GM11168 (cell line): ENCODE measurements around the gene LDLRAD3.

Experiments
- in situ Hi-C: fragments of 300-500 bp; cut with MboI; formaldehyde crosslinking; loops from one replicate; pipeline ENCODE4 v1.12.0; 2022; ENCODE audit warnings: low sequenced_read_pairs; ENCODE audit not compliant: unreplicated experiment

LDLRAD3 gene

GRCh38 chr11:36092314-36093030 is 148.6 kb downstream of the LDLRAD3 start:
- in situ Hi-C loops, result no loop called here

GRCh38 chr11:36093548-36093947 is 149.7 kb downstream of the LDLRAD3 start:
- in situ Hi-C loops, result no loop called here

- in situ Hi-C loops, result no loop called here
Measured at GRCh38 chr11:36094164-36094563, 150.3 kb downstream of the LDLRAD3 start.

GRCh38 chr11:36095716-36096115 is 151.9 kb downstream of the LDLRAD3 start:
- in situ Hi-C loops, result no loop called here

GRCh38 chr11:36097219-36097650 is 153.4 kb downstream of the LDLRAD3 start:
- in situ Hi-C loops, result no loop called here

GRCh38 chr11:36098087-36098486 is 154.2 kb downstream of the LDLRAD3 start:
- in situ Hi-C loops, result no loop called here

GRCh38 chr11:36098853-36099375 is 155.1 kb downstream of the LDLRAD3 start:
- in situ Hi-C loops, result no loop called here

GRCh38 chr11:36101466-36101865 is 157.6 kb downstream of the LDLRAD3 start:
- in situ Hi-C loops, result no loop called here

GRCh38 chr11:36102868-36103267 is 159.0 kb downstream of the LDLRAD3 start:
- in situ Hi-C loops, result no loop called here

GRCh38 chr11:36103933-36104530 is 160.2 kb downstream of the LDLRAD3 start:
- in situ Hi-C loops, result no loop called here

GRCh38 chr11:36104660-36104992 is 160.8 kb downstream of the LDLRAD3 start:
- in situ Hi-C loops, result no loop called here

GRCh38 chr11:36105743-36106581 is 162.1 kb downstream of the LDLRAD3 start:
- in situ Hi-C loops, result no loop called here

- in situ Hi-C loops, result no loop called here
Measured at GRCh38 chr11:36107547-36107946, 163.7 kb downstream of the LDLRAD3 start.

- in situ Hi-C loops, result no loop called here
Measured at GRCh38 chr11:36108881-36109589, 165.2 kb downstream of the LDLRAD3 start.

- in situ Hi-C loops, result no loop called here
Measured at GRCh38 chr11:36109590-36109849, 165.7 kb downstream of the LDLRAD3 start.

- in situ Hi-C loops, result no loop called here
Measured at GRCh38 chr11:36109850-36110606, 166.2 kb downstream of the LDLRAD3 start.

- in situ Hi-C loops, result no loop called here
Measured at GRCh38 chr11:36110668-36111410, 167.0 kb downstream of the LDLRAD3 start.

- in situ Hi-C loops, result no loop called here
Measured at GRCh38 chr11:36114095-36114494, 170.2 kb downstream of the LDLRAD3 start.

- in situ Hi-C loops, result no loop called here
Measured at GRCh38 chr11:36115378-36115801, 171.5 kb downstream of the LDLRAD3 start.
